Measurements from ENCODE around the gene WDR7. TPM values are rescaled to one million over a fixed set of nuclear protein-coding genes. Genes with fewer than 3 reads are reported as not detected.

The WDR7 gene
- total RNA-seq (18.1 TPM), polyA plus RNA-seq (ENCODE audit: insufficient read depth in 1 of 8, insufficient read length in 8 of 8, low replicate concordance in 1 of 8) (10 to 100 TPM in 1 of 8 donors, 1 to 10 TPM in 7; 7.3 to 10.3 (median 9.5) TPM)
- long read RNA-seq, donor 1, result 0 reads
- long read RNA-seq, donor 2, result 0 reads
- long read RNA-seq, donor 3, result 0 reads
- long read RNA-seq, donor 4, result 0 reads
- long read RNA-seq, donor 5, result 0 reads
- long read RNA-seq, donor 6, full-length matches to known transcripts, result 2 of 2 reads
- long read RNA-seq, donor 6, partial matches to known transcripts, result 0 of 2 reads
- long read RNA-seq, donor 6, other reads (novel, unspliced or antisense), result 0 of 2 reads
- long read RNA-seq, donor 7, full-length matches to known transcripts, result 1 of 1 reads
- long read RNA-seq, donor 7, partial matches to known transcripts, result 0 of 1 reads
- long read RNA-seq, donor 7, other reads (novel, unspliced or antisense), result 0 of 1 reads
- long read RNA-seq, donor 8, result 0 reads
- long read RNA-seq, donor 9, result 0 reads
- long read RNA-seq, donor 10, result 0 reads
- long read RNA-seq, donor 11, full-length matches to known transcripts, result 1 of 1 reads
- long read RNA-seq, donor 11, partial matches to known transcripts, result 0 of 1 reads
- long read RNA-seq, donor 11, other reads (novel, unspliced or antisense), result 0 of 1 reads

DNA sequence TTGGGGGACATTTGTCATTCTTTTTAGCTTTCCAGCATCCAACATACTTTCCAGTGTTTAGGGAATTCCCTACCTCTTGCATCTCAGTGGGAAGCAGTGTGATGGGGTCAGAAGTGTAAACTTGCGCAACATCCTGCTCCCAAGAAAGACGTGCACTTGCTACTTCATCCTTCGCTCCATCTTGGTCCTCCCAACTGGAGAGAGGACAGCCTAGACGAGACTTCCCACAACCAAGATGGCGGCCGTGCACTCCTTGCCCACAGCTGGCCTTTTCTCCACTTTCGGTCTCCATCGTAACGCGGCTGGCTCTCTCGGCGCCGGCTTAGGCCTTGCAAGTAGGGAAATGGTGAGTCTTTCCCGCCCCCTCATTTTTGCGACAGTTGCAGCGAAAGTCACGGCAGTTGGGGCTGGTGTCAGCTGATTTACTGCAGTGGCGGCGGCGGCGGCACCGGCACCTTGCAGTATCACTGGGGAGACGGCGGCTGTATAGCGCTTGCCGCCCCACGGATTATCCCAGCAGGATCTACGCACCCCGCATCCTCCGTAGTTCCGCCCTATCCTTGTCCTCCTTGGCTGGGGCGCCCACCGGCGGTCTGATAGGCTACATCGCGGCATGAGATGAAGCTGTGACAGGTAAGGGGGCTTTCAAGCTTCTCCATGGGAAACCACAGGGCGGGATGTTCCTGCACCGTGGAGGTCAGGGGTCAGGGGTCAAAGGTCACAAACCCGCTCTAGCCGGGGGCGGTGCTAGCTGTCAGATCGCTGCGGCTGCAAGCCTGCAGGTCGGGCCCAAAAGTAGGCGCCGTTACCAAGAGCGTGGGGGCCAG lies at the start of gene WDR7:
Gene WDR7 (plus strand): TSS at position 416 of the 827 bp plus-strand sequence. CDS start 21,157 bp downstream, outside the sequence.
- peak within 1 kb of the TSS; percentile 87 for H3K27ac ChIP-seq (ENCODE audit: low read length)
- H3K9me3 ChIP-seq (replicated peaks; ENCODE audit: control insufficient read depth, low read depth, low read length), result no peaks in the 10 kb centered on the region
- H3K36me3 ChIP-seq (ENCODE audit: control insufficient read depth, insufficient read depth, low read length), result no peaks in the 10 kb centered on the region
- peaks cover 7% of the 10 kb centered on the region for H3K4me1 ChIP-seq (ENCODE audit: control insufficient read depth, insufficient read depth, low read length)
- H3K27me3 ChIP-seq (ENCODE audit: control insufficient read depth, insufficient read depth, low read length), result no peaks in the 10 kb centered on the region
- peak within 1 kb of the TSS; percentile 94 for H3K4me3 ChIP-seq (ENCODE audit: low read length)
- DNase-seq, result peak; percentile 99
- WGBS (ENCODE audit: insufficient coverage), result 0% methylated on average over 36 of the region's 47 CpGs

DNA sequence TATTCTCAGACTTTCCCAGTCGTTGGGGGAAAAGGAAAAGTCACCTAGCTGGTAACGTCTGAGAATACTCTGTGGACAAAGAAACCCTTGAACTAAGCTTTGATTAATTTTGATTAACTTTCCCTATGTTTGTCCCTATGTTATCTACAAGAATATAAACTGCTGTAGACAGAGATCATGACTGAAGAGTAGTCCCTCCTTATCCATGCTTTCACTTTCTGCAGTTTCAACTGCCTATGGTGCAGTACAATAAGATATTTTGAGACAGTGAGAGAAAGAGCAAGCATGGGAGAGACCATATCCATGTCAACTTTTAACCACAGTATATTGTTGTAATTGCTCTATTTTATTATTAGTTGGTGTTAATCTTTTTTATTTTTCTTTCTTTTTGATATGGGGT lies 44.5 kb upstream of the WDR7 start:
- peaks cover 24% of the 10 kb centered on the region for H3K36me3 ChIP-seq (ENCODE audit: control insufficient read depth, insufficient read depth, low read length)
- no peaks in the 10 kb centered on the region for H3K27me3 ChIP-seq (ENCODE audit: control insufficient read depth, insufficient read depth, low read length)
- no peak overlapping the region for H3K27ac ChIP-seq (ENCODE audit: low read length)
- no peaks in the 10 kb centered on the region for H3K4me1 ChIP-seq (ENCODE audit: control insufficient read depth, insufficient read depth, low read length)
- no peak for DNase-seq
- no peaks in the 10 kb centered on the region for H3K9me3 ChIP-seq (replicated peaks; ENCODE audit: control insufficient read depth, low read depth, low read length)
- no CpG with 5 or more reads among the region's 2 CpGs for WGBS (ENCODE audit: insufficient coverage)
- H3K4me3 ChIP-seq (ENCODE audit: low read length), result no peak overlapping the region

DNA sequence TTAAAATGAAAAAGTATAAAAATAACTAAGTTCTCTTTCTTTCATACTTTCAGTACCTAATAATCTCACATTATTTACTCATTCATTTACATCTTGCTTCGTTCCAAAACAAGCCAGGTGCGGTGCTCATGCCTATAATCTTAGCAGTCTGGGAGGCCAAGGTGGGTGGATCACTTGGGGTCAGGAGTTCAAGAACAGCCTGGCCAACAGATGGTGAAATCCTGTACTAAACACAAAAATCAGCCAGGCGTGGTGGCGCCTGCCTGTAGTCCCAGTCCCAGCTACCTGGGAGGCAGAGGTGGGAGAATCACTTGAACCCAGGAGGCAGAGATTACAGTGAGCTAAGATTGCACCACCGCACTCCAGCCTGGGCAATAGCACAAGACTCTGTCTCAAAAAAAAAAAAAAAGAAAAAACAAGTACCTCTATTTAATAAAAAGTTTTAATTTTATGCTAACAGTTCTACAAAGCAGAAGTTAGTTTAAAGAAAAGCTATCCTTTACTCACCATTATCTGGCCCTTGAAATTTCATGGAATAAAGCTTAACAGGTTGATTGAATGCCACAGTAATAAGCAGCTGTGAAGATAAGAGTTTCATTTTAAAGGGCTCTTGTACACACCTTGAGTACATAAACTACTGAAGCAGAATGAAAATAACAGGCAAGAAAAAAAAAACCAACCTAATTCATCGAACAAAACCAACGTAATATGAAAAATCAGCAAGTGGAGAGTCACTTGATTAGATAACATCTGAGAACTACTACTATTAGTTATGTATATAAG lies 35.2 kb upstream of the WDR7 start:
- peaks cover 42% of the 10 kb centered on the region for H3K36me3 ChIP-seq (ENCODE audit: control insufficient read depth, insufficient read depth, low read length)
- H3K4me3 ChIP-seq (ENCODE audit: low read length), result no peak overlapping the region
- no peaks in the 10 kb centered on the region for H3K27me3 ChIP-seq (ENCODE audit: control insufficient read depth, insufficient read depth, low read length)
- H3K4me1 ChIP-seq (ENCODE audit: control insufficient read depth, insufficient read depth, low read length), result no peaks in the 10 kb centered on the region
- no peaks in the 10 kb centered on the region for H3K9me3 ChIP-seq (replicated peaks; ENCODE audit: control insufficient read depth, low read depth, low read length)
- DNase-seq, result no peak
- H3K27ac ChIP-seq (ENCODE audit: low read length), result no peak overlapping the region
- 55% methylated on average over 4 of the region's 7 CpGs for WGBS (ENCODE audit: insufficient coverage)

DNA sequence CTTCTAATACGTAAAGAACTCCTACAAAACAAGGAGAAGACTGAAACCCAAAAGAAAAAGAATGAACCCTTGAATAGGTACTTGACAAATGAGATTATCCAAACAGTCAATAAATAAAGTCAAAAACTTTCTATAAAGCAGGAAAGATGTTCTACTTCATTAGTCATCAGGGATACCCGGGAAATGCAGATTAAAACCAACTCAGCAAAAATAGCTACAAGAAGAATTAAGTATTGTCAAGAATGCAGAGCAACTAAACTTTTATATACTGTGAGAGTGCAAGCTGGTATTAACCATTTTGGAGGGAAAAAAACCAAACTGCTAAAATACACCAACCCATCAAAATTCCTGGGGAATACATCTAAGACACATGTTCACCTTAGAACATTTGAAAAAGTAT lies 23.2 kb upstream of the WDR7 start:
- Histone ChIP-seq H3K9me3 (replicated peaks; ENCODE audit: control insufficient read depth, low read depth, low read length) (no peaks in the 10 kb centered on the region), H3K4me1 (ENCODE audit: control insufficient read depth, insufficient read depth, low read length) (no peaks in the 10 kb centered on the region), H3K27ac (ENCODE audit: low read length) (no peak overlapping the region), H3K27me3 (ENCODE audit: control insufficient read depth, insufficient read depth, low read length) (no peaks in the 10 kb centered on the region), H3K36me3 (ENCODE audit: control insufficient read depth, insufficient read depth, low read length) (peaks cover 3% of the 10 kb centered on the region), H3K4me3 (ENCODE audit: low read length) (no peak overlapping the region)
- WGBS (ENCODE audit: insufficient coverage), result no CpG with 5 or more reads among the region's 2 CpGs
- DNase-seq, result no peak

DNA sequence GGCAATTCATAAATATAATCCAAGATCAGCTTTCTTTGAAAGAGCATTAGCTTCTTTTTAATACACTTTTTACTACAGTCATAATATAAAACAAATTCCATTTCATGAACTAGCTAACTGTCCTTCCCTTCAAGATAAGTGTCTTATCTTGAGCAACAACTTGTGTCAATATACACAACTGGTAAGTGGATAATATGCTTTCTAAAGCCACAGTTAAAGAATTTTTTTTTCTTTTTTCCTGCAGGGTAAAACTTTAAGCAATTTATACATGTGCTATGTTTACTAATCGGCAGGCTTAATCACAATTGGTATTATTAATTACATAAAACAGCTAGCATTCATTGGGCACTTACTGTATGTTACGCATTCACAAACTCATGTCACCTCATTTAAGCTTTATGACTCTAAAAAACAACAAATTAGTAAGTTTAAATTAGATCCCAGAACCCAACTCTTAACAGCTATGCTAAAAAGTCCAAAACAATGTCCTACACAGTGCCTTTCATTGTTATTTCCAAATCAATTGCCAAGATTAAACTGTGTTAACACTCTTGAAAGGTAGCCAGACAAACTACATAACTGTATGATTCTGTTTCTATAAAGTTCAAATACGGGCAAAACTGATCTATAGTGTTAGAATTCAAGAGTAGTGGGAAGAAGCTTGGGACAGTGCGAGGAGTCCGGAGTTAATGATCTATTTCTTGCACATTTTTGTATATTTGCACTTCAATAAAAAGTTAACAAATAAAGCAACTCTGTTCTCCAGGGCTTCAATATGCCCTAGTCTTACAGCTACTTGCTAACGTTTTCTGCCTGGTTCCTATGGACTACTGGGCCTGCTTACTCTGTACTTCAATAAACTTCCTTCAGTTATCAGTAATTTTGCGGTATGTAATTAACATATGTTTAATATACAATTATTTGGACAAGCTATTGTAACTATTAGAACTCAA lies 18.8 kb upstream of the WDR7 start:
- H3K4me1 ChIP-seq (ENCODE audit: control insufficient read depth, insufficient read depth, low read length), result no peaks in the 10 kb centered on the region
- WGBS (ENCODE audit: insufficient coverage), result no CpG with 5 or more reads among the region's 7 CpGs
- no peak for DNase-seq
- no peaks in the 10 kb centered on the region for H3K9me3 ChIP-seq (replicated peaks; ENCODE audit: control insufficient read depth, low read depth, low read length)
- no peak overlapping the region for H3K4me3 ChIP-seq (ENCODE audit: low read length)
- no peak overlapping the region for H3K27ac ChIP-seq (ENCODE audit: low read length)
- peaks cover 5% of the 10 kb centered on the region for H3K36me3 ChIP-seq (ENCODE audit: control insufficient read depth, insufficient read depth, low read length)
- H3K27me3 ChIP-seq (ENCODE audit: control insufficient read depth, insufficient read depth, low read length), result no peaks in the 10 kb centered on the region

DNA sequence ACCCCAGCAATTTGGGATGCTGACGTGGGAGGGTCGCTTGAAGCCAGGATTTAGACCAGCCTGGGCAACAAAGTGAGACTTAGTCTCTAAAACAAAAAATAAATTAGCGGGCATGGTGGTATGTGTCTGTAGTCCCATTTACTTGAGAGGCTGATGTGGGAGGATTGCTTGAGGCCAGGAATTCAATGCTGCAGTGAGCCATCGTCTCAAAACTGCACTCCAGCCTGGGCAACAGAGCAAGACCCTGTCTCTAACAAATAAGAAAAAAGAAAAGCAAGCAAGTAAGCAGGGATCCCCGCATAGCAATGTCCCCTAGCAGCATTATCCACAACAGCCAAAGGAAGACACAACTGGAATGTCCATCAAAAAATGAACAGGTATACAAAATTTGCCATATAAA lies 16.2 kb upstream of the WDR7 start:
- H3K9me3 ChIP-seq (replicated peaks; ENCODE audit: control insufficient read depth, low read depth, low read length), result no peaks in the 10 kb centered on the region
- DNase-seq, result no peak
- H3K27ac ChIP-seq (ENCODE audit: low read length), result no peak overlapping the region
- H3K27me3 ChIP-seq (ENCODE audit: control insufficient read depth, insufficient read depth, low read length), result no peaks in the 10 kb centered on the region
- peaks cover 2% of the 10 kb centered on the region for H3K36me3 ChIP-seq (ENCODE audit: control insufficient read depth, insufficient read depth, low read length)
- H3K4me1 ChIP-seq (ENCODE audit: control insufficient read depth, insufficient read depth, low read length), result peaks cover 5% of the 10 kb centered on the region
- H3K4me3 ChIP-seq (ENCODE audit: low read length), result no peak overlapping the region
- WGBS (ENCODE audit: insufficient coverage), result no CpG with 5 or more reads among the region's 5 CpGs

DNA sequence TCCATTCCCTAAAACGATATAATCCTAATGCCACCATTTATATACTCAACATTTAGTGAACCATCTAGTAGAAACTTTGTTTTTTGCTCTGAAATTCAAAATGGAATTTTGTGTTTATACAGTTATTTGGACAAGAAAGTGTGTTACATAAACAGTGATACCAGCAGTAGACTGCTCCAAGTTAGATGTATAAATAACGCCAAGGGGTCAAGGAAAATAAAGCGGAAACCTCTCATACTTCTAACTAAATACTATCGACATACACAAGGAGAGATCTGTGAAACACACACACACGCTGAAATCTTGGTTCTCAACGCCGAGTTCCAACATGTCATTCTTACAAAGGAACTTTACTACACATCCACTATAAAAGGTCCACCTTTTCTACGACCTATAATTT lies 14.0 kb upstream of the WDR7 start:
- Histone ChIP-seq H3K36me3 (ENCODE audit: control insufficient read depth, insufficient read depth, low read length) (peaks cover 2% of the 10 kb centered on the region), H3K4me1 (ENCODE audit: control insufficient read depth, insufficient read depth, low read length) (peaks cover 5% of the 10 kb centered on the region)
- DNase-seq, result no peak

DNA sequence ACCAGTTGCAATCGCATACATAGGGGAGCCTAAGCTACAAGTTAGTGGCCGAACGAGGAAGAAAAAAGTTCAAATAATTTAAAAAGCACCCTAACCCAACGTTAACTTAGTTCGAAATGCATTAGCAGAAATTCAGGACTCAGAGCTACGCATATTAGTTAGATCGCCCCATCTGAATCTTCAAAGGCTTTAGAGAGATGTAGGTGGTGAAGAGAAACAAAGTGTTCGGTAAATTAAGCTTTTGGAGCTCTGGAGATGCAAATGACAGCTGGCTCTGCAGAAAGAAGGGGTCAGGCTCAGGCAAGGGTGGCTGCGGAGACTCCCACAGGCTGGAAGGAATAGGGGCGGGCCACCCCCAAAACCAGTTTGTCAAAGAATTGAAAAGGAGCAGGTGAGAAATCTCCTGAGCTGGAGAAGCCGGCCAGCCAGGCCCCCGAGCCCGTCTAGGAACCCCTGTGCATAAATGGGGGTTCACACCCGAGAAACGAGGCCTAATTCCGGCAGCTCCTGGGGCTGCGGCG lies 13.4 kb upstream of the WDR7 start:
- H3K4me1 ChIP-seq (ENCODE audit: control insufficient read depth, insufficient read depth, low read length), result peaks cover 5% of the 10 kb centered on the region
- under 1% methylated on average over 13 of the region's 18 CpGs for WGBS (ENCODE audit: insufficient coverage)
- no peak for DNase-seq

More for the DNA sequence above, 14.0 kb upstream of the WDR7 start:
- no peaks in the 10 kb centered on the region for H3K27me3 ChIP-seq (ENCODE audit: control insufficient read depth, insufficient read depth, low read length)
- no CpG with 5 or more reads among the region's 8 CpGs for WGBS (ENCODE audit: insufficient coverage)
- H3K4me3 ChIP-seq (ENCODE audit: low read length), result peak overlapping the region; percentile 94
- H3K27ac ChIP-seq (ENCODE audit: low read length), result peak overlapping the region; percentile 99
- no peaks in the 10 kb centered on the region for H3K9me3 ChIP-seq (replicated peaks; ENCODE audit: control insufficient read depth, low read depth, low read length)

More for the DNA sequence above, 13.4 kb upstream of the WDR7 start:
- H3K36me3 ChIP-seq (ENCODE audit: control insufficient read depth, insufficient read depth, low read length), result peaks cover 2% of the 10 kb centered on the region
- H3K4me3 ChIP-seq (ENCODE audit: low read length), result peak overlapping the region; percentile 94
- no peaks in the 10 kb centered on the region for H3K9me3 ChIP-seq (replicated peaks; ENCODE audit: control insufficient read depth, low read depth, low read length)
- H3K27ac ChIP-seq (ENCODE audit: low read length), result peak overlapping the region; percentile 99
- H3K27me3 ChIP-seq (ENCODE audit: control insufficient read depth, insufficient read depth, low read length), result no peaks in the 10 kb centered on the region

Data from muscle of leg (tissue), 16 donors.